Fibroblast of lung (primary cell): ENCODE measurements around the gene DDX20. TPM values are rescaled to one million over a fixed set of nuclear protein-coding genes. Genes with fewer than 3 reads are reported as not detected.

Source experiments
- DNase-seq, 2 donors: peaks; one replicate each; pipeline versions ENCODE4 v3.0.0 to v3.0.0-alpha.2; 2010; ENCODE audit warnings: low read depth in 2 of 2
- H2AFZ ChIP-seq: 2 replicates; pipeline ENCODE4 v1.5.1; 2012; ENCODE audit warnings: low read length, control low read depth, inconsistent platforms
- H3K27ac ChIP-seq: 2 replicates; pipeline ENCODE4 v1.5.1; 2011; ENCODE audit warnings: low read length, control low read depth; ENCODE audit not compliant: insufficient read depth
- H3K27me3 ChIP-seq: 2 replicates; pipeline ENCODE4 v1.5.1; 2011; ENCODE audit warnings: mild to moderate bottlenecking, low read length; ENCODE audit not compliant: control insufficient read depth, insufficient read depth
- H3K36me3 ChIP-seq: 2 replicates; pipeline ENCODE4 v1.5.1; 2011; ENCODE audit warnings: low read length; ENCODE audit not compliant: control insufficient read depth, insufficient read depth
- H3K4me1 ChIP-seq: 2 replicates; pipeline ENCODE4 v1.5.1; 2011; ENCODE audit warnings: low read length; ENCODE audit not compliant: control insufficient read depth, insufficient read depth; ENCODE audit errors: extremely low read depth
- H3K4me2 ChIP-seq: 2 replicates; pipeline ENCODE4 v1.5.1; 2011; ENCODE audit warnings: low read length, control low read depth; ENCODE audit not compliant: insufficient read depth; ENCODE audit errors: extremely low read depth
- H3K4me3 ChIP-seq, 4 experiments: fragments of 200-600 bp in 1 of 4; sonication (generic) in 1 of 4; replicated peaks in 1 of 4; 2 replicates each; pipeline ENCODE4 v1.5.1; 2011 to 2016; ENCODE audit warnings: low read length in 4 of 4, low read depth in 3 of 4, mild to moderate bottlenecking in 3 of 4, control low read depth in 2 of 4, inconsistent platforms in 1 of 4, mixed read lengths in 1 of 4; ENCODE audit not compliant: insufficient read depth in 1 of 4; ENCODE audit errors: control extremely low read depth in 1 of 4
- H3K79me2 ChIP-seq: 2 replicates; pipeline ENCODE4 v1.5.1; 2012; ENCODE audit warnings: mild to moderate bottlenecking, low read length, inconsistent platforms; ENCODE audit not compliant: control insufficient read depth, insufficient read depth
- H3K9ac ChIP-seq: 2 replicates; pipeline ENCODE4 v1.5.1; 2011; ENCODE audit warnings: mild to moderate bottlenecking, low read length, control low read depth; ENCODE audit not compliant: insufficient read depth
- H3K9me3 ChIP-seq: 2 replicates; pipeline ENCODE4 v1.5.1; 2012; ENCODE audit warnings: low read depth, low read length; ENCODE audit not compliant: control insufficient read depth, insufficient read depth
- H4K20me1 ChIP-seq: 2 replicates; pipeline ENCODE4 v1.5.1; 2011; ENCODE audit warnings: low read length; ENCODE audit not compliant: control insufficient read depth, insufficient read depth; ENCODE audit errors: extremely low read depth
- EZH2 ChIP-seq: IDR thresholded peaks from 2 replicates; pipeline ENCODE4 v1.5.1; 2012; ENCODE audit warnings: low read length, control low read depth, mild to moderate bottlenecking; ENCODE audit errors: missing control alignments
- polyA plus RNA-seq, 2 donors: library from polyadenylated mRNA; depleted of rRNA in 1 of 2; stranded (reverse) in 1 of 2; unstranded in 1 of 2; fragments of >200 nt; gene quantifications; 2 replicates each; pipeline ENCODE4 v1.2.1, GENCODE V29; 2011 to 2012; ENCODE audit warnings: missing spikeins in 1 of 2
- total RNA-seq: library from RNA; depleted of rRNA; stranded (reverse); fragments of >200 nt; gene quantifications from 2 replicates; pipeline ENCODE4 v1.2.1, GENCODE V29; 2014
- TF ChIP-seq, protein P1 (sequence below), 2 donors: IDR thresholded peaks in 1 of 2; conservative IDR thresholded peaks in 1 of 2; 1 replicate in 1 of 2; 2 replicates in 1 of 2; pipeline ENCODE4 v1.5.1; 2011 to 2012; ENCODE audit warnings: low read length in 2 of 2, control low read depth in 1 of 2, inconsistent platforms in 1 of 2, low read depth in 1 of 2, mild to moderate bottlenecking in 1 of 2

Gene DDX20
- total and polyA plus RNA-seq, 2 donors (not counting 1 experiment from before 2014, with no cell fraction given) = 8.4 to 22.2 TPM

DNA sequence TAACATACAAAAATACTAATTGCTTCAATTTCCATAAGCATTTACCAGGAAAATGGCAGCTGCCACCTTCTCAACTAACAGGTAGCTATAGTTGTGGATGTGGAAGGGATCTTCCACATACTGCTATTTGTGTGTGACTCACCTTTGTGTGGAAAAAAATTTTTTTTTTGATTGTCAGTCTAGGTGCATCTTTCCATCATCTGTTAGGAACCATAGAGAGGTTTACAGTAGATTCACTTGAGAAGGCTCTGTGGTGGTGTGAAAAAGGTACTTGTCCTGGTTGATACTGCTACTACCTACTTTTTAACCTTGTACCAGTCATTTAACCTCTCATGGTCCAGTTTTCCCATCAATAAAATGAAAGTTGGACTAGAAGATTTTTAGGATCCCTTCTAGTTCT lies 12.9 kb downstream of the DDX20 start:
- TF ChIP-seq, protein P1, sequence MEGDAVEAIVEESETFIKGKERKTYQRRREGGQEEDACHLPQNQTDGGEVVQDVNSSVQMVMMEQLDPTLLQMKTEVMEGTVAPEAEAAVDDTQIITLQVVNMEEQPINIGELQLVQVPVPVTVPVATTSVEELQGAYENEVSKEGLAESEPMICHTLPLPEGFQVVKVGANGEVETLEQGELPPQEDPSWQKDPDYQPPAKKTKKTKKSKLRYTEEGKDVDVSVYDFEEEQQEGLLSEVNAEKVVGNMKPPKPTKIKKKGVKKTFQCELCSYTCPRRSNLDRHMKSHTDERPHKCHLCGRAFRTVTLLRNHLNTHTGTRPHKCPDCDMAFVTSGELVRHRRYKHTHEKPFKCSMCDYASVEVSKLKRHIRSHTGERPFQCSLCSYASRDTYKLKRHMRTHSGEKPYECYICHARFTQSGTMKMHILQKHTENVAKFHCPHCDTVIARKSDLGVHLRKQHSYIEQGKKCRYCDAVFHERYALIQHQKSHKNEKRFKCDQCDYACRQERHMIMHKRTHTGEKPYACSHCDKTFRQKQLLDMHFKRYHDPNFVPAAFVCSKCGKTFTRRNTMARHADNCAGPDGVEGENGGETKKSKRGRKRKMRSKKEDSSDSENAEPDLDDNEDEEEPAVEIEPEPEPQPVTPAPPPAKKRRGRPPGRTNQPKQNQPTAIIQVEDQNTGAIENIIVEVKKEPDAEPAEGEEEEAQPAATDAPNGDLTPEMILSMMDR (conservative IDR thresholded peaks at IDR 0.05 in 1 of 2, IDR thresholded peaks at IDR 0.05 in 1 of 2; ENCODE audit: low read depth in 1 of 2, low read length in 2 of 2) = no peak
- no peak for TF ChIP-seq EZH2
- Histone ChIP-seq H2AFZ (no peak overlapping the region), H3K9me3 (no peaks in the 10 kb centered on the region), H3K4me1 (no peaks in the 10 kb centered on the region), H3K9ac (no peak overlapping the region), H3K27ac (no peak overlapping the region), H3K27me3 (no peaks in the 10 kb centered on the region), H3K4me3 (no peak overlapping the region), H4K20me1 (no peaks in the 10 kb centered on the region), H3K79me2 (no peaks in the 10 kb centered on the region), H3K4me2 (no peak overlapping the region), H3K36me3 (peaks cover 2% of the 10 kb centered on the region)
- DNase-seq = no peak

- H2AFZ ChIP-seq = no peak overlapping the region
- H3K79me2 ChIP-seq = no peaks in the 10 kb centered on the region
- no peaks in the 10 kb centered on the region for H4K20me1 ChIP-seq
- no peak overlapping the region for H3K27ac ChIP-seq
- H3K4me1 ChIP-seq = no peaks in the 10 kb centered on the region
- TF ChIP-seq, protein P1 (conservative IDR thresholded peaks at IDR 0.05 in 1 of 2, IDR thresholded peaks at IDR 0.05 in 1 of 2; ENCODE audit: low read depth in 1 of 2, low read length in 2 of 2) = peak; percentile 80 to 82
- TF ChIP-seq EZH2 = no peak
- no peak overlapping the region for H3K9ac ChIP-seq
- H3K4me2 ChIP-seq = no peak overlapping the region
- H3K9me3 ChIP-seq = no peaks in the 10 kb centered on the region
- H3K27me3 ChIP-seq = no peaks in the 10 kb centered on the region
- no peak overlapping the region for H3K4me3 ChIP-seq
- peaks cover 1% of the 10 kb centered on the region for H3K36me3 ChIP-seq
- DNase-seq = peak; percentile 54 to 85
These were observed 13.9 kb downstream of the DDX20 start for GRCh38 chr1:111769517-111770146.

DNA sequence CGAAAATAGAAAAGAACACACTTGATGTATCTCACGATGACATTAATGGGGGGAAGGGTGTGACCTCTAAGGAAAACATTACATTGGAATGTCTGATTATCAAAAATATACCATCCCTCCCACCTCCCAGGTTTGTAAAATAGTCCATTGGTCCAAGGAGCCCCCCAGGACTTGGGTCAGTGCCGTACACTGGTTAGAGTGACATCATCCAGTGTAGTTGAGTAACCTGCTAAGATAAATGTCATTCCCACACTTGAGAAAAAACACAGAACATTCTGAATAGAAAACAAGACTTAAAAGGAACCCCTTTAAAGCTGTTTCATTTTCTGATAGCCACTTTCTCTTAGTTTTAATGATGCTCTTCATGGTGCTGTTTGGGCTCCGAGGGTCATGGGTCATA lies 15.2 kb downstream of the DDX20 start:
- H3K27ac ChIP-seq = no peak overlapping the region
- TF ChIP-seq, protein P1 (conservative IDR thresholded peaks at IDR 0.05 in 1 of 2, IDR thresholded peaks at IDR 0.05 in 1 of 2; ENCODE audit: low read depth in 1 of 2, low read length in 2 of 2) = no peak
- TF ChIP-seq EZH2 = no peak
- no peak for DNase-seq
- no peaks in the 10 kb centered on the region for H3K4me1 ChIP-seq
- no peak overlapping the region for H3K9ac ChIP-seq
- H3K9me3 ChIP-seq = no peaks in the 10 kb centered on the region
- H3K27me3 ChIP-seq = no peaks in the 10 kb centered on the region
- no peak overlapping the region for H3K4me3 ChIP-seq
- no peaks in the 10 kb centered on the region for H4K20me1 ChIP-seq
- H3K79me2 ChIP-seq = no peaks in the 10 kb centered on the region
- no peaks in the 10 kb centered on the region for H3K36me3 ChIP-seq
- no peak overlapping the region for H2AFZ ChIP-seq
- H3K4me2 ChIP-seq = no peak overlapping the region
